Cerebellar nuclear complex (tissue), 1 donor: ENCODE measurements around the gene GRIP1.

Experiments used
- DNase-seq, 2 experiments: peaks; one replicate each; lab custom pipeline; 2025; lab: John Stamatoyannopoulos, UW

Gene GRIP1

DNA sequence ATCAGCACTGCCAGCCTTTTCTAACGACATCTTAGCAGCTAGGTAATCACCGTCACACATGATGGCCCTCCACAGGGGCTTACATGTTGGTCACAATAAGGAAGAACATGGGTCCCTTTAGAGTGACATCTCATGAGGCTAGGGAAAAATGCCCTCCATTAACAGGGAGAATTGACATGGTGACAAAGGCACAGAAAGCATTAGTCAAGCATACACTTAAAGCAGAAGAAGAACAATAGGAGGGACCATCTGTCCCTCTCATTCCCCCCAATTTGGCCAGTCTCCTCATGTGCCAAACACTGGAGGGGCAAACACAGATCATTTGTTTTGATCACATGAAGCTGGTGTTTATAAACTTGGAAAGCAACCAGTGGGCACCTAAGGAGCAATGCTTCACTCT lies 78.0 kb downstream of the GRIP1 start:
- no peak for DNase-seq

DNA sequence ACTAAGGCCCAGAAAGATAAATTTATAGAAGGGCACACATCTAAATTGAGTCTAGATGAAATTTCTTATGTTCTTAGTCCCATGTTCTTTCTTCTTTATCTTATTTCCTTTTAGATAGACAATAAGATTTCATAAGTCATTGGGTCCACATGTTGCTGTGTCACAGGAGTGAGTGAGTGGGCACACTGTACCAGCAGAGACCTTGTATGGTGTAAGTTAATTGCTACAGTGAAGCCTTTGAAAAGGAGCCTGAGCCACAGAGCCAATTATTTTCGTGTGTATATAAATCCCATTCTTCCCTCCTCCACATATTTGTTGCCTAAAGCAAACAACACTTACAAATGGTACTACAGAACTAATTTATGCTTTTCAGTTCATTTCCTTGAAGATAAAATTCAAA lies 79.1 kb downstream of the GRIP1 start:
- DNase-seq = no peak

DNA sequence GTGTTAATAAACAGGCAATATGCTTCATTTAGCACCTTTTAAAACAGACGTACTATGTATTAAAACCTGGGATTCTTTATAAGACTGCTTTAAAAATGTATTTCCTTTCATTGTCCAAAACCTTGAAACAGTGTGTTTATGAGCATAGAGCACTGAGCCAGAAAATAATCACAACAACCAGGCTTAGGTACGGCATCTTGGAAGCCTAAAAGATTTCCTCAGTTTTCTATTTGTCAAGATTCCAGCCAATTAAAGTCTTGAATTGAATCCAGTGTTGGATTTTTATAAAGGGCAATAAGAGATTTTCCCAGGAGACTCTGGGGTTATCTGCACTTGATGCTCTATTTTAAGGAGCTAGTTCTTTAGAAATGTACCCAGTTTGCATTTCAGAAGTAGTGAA lies 80.3 kb downstream of the GRIP1 start:
- DNase-seq = no peak

DNA sequence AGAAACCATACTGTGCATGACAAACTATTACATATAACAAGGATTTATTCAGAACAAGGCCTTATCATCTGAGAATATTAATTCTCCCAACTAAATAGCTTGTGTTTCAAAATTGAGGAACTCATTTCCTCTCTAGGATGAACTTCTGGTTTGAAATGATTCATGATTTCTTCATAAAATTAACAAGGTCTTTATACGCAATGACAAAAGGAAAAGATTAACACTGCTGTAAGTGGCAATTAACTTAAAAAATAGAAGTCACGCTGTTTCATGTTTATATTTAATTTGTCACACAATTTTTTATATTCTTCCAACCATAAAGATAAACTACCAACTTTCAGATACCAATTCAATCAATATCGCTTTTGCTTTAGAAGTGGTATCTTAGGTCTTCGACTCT lies 80.8 kb downstream of the GRIP1 start:
- no peak for DNase-seq

DNA sequence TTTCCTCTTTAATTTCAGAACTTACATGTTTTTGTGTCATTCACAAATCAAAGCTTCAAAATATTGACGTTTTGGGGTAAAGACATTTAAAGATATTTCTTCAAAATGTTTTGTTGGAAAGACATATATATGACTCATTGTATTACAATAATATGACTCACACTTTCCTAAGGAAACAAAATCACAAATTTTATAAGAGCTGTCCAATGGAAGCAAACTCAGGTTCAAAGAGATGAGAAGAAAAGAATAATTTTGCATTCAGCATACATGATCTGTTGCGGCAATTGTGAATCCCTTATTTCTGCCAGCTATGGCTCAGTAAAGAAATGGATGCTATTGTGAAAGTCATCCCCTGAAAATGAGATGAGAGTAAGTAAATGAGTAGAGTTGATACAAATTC lies 82.7 kb downstream of the GRIP1 start:
- DNase-seq = no peak

DNA sequence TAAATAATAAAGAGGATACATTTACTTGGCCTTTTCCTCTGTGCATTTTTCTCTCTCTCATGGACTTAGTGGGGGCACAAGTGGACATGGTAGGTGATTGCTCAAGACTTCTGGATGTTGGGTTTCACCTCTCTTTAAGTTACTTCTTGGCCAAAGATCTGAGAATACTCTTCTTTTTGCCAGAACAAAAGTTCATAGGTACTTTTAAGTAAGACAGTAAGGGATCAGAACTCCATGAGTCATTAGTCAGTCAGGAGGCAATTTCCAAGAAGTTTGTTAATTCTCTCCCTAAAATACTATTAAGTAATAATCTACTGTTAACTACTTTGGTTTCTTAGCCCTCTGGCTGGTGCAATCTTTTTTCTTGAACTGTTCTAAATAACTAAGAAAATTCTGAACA lies 84.2 kb downstream of the GRIP1 start:
- DNase-seq = no peak

DNA sequence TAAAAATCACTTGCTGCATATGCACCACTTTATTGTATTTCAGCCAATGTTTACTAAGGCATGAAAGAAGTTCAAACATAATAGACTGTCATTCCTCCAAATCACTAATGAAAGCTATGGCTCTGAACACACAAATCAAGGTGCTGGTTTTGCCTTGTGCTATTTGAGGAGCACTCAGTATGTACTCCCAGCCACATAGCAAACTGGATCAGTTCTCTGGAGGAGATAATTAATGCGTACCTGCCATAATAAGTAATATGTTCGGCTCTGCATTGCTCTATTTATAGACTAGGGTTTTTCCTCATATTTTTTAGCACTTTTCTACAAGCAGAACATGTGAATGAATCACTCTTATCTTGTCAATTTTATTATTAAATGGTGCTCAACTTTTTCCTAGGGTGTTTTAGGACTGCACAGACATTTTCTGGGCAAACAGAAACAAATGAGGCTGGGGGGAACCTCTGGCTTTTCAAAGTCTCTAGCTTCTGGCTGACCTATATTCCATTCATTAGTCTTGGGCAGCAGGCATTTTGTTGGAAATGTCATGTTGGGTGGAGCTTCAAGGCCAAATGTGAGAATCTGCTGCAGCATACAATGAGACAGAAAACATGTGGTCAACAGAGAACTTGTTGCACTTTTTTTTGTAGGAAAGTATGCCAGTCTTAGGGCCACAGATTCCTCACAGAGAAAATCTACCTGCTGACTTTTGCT lies 88.4 kb downstream of the GRIP1 start:
- DNase-seq = no peak

DNA sequence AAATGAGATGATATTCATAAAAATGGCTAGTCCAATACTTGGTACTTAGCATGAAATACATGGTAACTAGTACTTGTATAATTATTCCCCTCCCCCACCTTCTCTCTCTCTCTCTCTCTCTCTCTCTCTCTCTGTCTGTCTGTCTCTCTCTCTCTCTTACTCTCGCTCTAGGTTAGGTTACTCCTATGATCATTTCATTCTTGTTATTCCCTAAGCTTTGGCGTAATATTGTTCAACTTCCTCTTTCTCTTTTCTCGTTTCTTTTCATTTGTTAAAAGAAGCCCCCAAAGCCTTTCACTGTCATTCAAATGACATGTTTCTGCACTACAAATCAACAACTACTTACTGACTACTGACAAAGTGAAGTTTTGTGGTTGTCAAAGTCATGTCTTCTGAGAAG lies 89.8 kb downstream of the GRIP1 start:
- DNase-seq = no peak

DNA sequence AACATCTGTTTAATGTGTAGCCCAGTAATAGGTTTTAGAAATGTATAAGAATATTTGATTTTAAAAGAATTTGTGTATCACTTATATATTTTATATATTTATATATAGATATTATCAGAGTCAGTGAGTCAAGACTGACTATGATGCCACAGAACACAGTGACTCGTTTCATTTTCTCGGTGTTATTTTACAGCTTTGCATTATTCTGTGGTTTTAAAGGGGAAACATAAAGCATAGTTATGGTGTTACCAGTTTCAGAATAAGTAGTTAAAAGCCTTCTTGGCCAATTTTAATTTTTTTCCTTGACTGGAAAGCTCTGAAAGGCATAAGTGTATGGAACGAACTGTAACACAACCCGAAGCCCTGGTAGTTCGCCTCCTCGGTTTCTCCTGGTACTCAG lies 91.0 kb downstream of the GRIP1 start:
- DNase-seq = no peak

DNA sequence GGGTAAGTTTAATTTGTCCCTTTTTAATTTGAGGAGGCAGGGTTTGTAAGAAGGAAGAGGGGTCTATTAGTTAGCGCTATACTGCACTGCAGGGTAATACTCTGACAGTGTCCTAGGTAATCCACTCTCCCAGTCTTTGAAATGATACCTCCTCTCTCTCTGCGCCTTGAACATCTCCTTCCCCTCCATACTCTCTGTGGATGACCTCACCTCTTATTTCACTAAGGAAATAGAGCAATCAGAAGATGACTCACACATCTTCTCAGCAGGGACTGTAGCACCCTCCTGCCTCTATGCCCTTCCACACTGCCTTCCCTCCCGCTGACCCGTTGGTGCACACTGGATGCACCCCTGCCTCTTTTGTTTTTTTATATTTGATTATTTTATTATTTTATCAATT lies 94.2 kb downstream of the GRIP1 start:
- no peak for DNase-seq

DNA sequence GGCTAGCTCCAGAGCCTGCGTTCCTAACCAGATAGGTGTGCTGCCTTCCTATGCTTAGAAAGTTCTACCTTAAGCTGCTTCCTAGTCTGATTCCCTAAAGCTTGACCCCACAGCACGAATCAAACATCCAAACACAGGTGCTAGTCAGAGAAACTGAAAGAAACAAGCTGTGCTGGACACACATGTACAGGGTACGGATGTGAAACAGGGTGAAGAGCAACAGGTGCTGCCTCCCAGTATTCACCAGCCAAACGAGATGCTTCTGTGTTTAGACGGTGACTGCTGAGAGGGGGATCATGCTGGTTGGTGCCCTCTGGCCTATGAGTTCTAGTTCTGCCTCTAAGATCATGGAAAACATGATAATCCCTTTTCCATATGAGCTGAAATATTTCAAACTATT lies 105.3 kb downstream of the GRIP1 start:
- no peak for DNase-seq

DNA sequence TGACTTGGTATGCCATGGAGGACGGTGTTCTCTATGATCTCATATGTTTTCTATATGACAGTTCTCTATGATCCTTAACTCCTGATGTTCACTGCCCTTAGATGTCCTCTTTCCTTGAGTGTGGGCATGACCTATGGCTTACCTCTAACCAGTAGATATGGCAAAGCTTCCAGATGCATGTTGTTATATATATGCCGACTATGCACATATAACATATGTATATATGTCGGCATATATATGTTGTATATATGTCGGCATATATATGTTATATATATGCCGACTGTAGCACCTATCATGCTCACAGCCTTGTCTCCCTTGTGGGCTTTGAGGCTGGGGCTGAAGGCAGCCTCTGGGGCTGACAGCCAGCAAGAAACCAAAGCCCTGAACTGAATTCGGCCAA lies 106.0 kb downstream of the GRIP1 start:
- no peak for DNase-seq

DNA sequence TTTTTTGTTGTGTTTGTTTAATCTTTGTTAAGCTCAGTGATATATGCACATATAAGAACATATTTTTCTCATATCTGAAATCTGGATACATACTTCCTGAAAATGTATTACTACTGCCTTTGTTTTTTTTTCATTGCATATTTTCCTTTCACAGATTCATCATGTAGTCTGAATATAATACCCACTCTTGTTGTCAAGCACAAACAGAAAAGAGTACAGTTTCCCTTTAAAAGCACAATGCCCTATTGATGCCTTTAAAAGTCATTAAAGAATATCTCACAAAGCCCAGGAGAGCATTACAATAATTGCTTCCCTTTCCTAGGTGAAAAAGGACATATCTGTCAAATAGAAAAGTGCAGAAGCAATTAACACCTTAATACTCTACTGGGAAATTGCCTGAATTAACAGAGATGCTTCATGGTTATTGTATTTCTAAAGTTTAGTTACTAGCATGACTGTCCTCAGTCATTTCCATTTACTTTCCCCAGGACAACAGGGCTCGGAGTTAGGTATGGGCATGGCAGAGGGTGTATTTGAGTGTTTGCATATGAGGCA lies 107.4 kb downstream of the GRIP1 start:
- DNase-seq = no peak

DNA sequence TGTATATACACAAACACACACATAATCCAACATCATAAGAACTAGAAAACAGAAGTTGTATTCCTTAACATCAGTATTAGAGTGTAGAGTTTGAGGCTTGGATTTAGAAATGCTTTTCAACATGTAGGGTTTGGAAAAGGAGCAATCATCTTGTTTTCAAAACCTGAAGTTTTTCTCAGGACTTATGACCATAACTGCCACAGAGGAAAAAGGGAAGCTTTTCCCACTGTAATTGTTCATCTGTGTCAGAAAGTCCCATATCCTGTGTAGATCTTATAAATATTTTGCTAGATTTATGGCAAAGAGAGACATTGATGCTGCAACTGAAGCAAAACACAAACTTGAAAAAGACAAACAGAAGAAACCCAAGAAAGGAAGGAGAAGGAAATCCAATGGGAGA lies 115.7 kb downstream of the GRIP1 start:
- no peak for DNase-seq

DNA sequence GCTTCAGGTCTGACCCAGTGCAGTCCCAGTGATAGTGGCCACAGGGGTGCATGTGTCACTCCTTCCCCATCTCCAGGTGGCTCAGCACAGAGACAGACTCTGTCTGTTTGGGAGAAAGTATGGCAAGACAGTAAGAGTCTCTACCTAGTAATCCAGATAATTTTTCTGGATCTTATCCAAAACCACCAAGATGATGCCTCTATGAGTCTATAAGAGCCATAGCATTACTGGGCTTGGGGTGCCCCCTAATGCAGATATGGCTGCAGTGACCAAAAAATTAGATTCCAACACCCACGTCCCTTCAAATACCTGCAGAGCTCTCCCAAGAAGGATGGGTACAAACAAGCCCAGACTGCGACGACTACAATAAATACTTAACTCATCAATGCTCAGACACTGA lies 123.8 kb downstream of the GRIP1 start:
- no peak for DNase-seq

DNA sequence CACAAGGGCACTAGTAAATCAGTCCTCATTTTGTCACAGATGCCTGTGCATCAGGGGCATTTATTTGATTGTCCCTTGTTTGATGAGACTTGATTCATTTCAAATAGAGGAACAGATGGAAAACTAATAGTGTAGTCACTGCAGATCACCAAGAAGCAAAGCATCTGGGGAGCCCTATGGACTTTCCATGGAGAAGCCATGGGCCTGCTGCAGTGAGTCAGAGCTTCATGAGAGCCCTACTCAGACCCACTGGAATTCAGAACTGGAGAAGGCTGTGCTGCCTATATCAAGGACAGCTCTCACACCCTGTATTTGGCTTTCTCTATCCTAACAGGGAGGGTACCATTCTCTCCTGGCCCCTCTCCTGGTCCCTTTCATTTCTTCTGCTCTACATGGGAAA lies 126.2 kb downstream of the GRIP1 start:
- DNase-seq = no peak

DNA sequence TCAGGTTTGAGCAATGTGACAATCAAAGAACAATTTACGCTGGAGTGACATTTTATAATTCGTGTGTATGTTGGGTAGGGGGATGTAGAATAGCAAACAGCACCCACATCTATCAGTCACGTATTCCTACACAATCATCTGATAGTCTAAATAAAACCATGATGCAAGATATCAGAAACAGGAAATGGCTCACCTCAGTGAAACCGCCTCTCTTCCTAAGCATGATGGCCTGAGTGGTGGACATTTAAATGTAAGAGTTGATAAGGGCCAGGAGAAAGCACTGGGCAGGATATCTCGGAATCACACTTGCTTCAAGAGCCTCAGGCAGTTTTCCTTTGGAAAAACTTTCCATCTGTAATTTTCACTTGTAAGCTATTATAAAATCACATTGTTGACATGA lies 128.2 kb downstream of the GRIP1 start:
- no peak for DNase-seq

DNA sequence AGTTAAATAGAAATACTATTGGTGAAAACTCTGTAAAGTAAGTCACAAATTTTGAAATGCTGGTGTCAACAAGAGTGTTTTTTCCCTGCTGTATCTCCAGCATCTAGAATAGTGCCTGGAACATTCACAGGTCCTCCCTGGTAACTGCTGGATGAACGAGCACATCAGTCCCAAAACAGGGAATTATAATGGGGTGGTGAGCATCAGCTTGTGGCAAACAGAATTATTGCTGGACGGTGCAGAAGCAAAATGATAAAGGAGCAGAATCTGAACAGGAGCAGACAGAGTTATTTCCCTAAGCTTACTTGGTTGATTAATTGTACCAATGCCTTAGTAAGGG lies 129.9 kb downstream of the GRIP1 start:
- no peak for DNase-seq

DNA sequence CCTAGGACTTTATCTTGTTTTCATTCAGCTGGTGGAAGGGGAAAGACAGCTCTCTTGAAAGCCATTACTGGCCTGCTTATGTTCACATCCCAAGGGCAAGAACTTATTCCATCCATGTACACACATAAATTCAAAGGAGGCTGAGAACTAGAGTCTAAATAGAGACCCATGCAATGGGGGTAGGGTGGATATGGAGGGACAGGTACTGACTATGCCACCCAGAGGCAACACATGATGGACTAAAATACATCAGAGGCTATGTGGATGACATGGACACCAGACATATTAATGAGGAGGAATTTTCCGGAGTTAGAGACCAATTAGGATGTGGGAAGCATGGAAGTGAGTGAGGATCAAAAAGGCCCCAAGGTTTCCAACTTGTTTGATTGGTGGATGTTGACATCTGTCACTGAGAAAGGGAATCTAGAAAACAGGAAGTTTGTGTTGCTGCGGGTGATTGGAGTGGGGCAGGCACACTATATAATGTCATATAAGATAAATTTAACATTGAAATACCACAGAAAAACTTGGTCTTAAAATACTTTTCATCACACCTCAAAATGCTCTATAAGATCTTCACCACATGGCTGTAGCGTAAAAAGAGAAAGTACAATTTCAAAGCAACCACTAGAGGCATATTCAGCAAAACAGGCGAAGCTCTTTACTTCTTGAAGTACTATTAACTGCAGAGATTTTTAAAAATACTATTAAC lies 130.4 kb downstream of the GRIP1 start:
- DNase-seq = no peak

DNA sequence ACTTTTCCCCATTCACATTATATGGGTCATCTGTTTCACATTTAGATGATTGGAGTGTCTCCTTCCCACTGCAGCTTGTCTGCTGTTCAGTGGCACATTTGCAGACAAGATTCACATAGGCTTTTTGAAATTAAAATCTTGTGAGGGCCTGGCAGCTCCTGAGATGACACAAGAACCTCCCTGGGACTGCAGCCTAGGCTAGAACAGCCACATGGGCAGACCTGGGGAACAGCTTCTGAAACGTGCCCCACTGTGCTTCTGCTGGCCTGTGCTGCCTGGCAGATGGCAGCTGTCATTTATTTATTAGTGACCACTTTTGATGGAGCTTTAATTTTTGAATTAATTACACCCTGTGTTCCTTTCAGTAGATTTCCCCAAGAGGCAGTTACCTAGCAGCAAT lies 137.4 kb downstream of the GRIP1 start:
- no peak for DNase-seq

DNA sequence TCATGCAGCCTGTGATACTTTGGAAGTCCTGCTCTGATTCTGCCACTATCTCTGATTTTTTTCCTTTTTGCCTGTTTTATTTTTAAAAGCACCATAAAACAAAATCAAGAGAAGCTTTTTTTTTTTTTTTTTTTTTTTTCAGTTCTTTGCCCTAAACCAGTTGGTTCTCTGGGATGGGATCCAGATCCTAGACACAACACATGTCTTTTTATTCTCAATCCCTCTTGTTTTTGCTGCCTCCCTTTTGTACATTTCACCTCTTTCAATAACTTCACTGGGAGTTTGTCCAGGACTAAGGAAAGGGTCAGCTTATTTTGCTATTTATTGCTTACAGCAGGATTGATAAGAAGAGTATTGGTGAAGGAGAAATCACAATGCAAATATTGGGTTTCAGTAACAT lies 139.4 kb downstream of the GRIP1 start:
- no peak for DNase-seq

DNA sequence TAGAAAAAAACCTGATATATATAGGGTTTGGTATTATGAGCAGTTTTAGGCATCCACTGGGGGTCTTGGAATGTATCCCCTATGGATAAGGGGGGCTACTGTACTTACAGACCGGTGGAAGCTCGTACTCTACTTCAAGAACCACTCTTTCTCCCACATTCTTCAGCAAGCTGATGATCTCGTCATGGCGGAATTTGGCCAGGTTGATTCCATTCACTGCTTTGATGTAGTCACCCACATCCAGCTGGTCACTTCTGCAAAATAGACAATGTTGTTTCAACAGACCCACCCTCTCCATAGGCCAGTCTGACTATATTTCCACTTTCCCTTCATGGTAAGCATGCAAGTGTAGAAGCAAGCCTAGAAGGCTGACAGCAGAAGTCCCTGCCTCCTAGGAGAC lies 139.9 kb downstream of the GRIP1 start:
- no peak for DNase-seq

DNA sequence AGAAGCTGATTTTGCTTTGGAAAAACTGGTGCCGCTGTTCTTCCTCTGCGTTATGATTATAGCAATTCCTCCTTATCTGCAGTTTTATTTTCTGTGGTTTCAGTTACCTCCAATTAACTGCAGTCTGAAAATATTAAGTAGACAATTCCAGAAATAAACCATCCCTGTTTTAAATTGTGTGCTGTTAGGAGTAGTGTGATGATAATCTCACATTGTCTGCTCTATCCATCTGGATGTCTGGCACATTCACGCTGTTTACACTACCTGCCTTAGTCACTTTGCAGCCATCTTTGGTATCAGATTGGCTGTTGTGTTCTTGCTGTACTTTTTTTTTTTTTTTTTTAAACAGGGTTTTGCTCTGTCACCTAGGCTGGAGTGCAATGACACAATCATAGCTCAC lies 141.0 kb downstream of the GRIP1 start:
- DNase-seq = no peak

DNA sequence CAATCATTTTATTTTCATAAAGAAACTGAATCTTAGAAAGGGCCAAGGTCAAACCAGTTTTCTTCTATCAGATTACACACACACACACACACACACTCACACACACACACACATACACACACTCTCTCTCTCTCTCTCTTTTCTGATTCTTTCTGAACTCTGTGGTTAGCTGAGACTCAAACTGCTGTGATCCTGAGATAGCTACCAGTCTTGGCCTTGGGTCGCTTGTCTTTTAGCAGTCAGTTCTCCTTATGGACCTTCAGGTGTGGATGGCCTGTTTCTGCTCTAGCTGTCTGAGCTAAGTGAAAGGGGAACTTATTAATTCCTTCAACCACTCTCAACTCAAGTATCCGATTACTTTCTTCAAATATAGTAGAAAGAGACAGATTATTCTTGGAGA lies 145.1 kb downstream of the GRIP1 start:
- no peak for DNase-seq
